ENCODE data around the gene ADAMTSL2. TPM values are rescaled to one million over a fixed set of nuclear protein-coding genes. Genes with fewer than 3 reads are reported as not detected.

The ADAMTSL2 gene
- total RNA-seq, 3 donors from 2014 or later: 0.08 to 0.14 TPM; not detected in 1

- DNase-seq: no peak
- Mint-ChIP-seq H3K27me3 (ENCODE audit: low read depth) (peaks cover 60% of the 10 kb centered on the region), H3K4me1 (ENCODE audit: low read depth) (peaks cover 13% of the 10 kb centered on the region), H3K9me3 (no peaks in the 10 kb centered on the region), H3K36me3 (ENCODE audit: insufficient read depth) (no peaks in the 10 kb centered on the region), H3K4me3 (no peak overlapping the region)
- ATAC-seq: no peak
These were observed 47.2 kb downstream of the ADAMTSL2 start for GRCh38 chr9:133581513-133582343.

GRCh38 chr9:133582501-133583045 is 48.1 kb downstream of the ADAMTSL2 start:
- ATAC-seq (no peak), DNase-seq (no peak)
- Mint-ChIP-seq H3K36me3 (ENCODE audit: insufficient read depth) (no peaks in the 10 kb centered on the region), H3K9me3 (no peaks in the 10 kb centered on the region), H3K4me1 (ENCODE audit: low read depth) (peaks cover 11% of the 10 kb centered on the region), H3K27me3 (ENCODE audit: low read depth) (peaks cover 56% of the 10 kb centered on the region), H3K4me3 (no peak overlapping the region)

- ATAC-seq: no peak
- Mint-ChIP-seq H3K36me3 (ENCODE audit: insufficient read depth) (no peaks in the 10 kb centered on the region), H3K27me3 (ENCODE audit: low read depth) (peaks cover 53% of the 10 kb centered on the region), H3K9me3 (no peaks in the 10 kb centered on the region), H3K4me3 (no peak overlapping the region), H3K4me1 (ENCODE audit: low read depth) (peaks cover 11% of the 10 kb centered on the region)
- no peak for DNase-seq
These were observed 48.6 kb downstream of the ADAMTSL2 start for GRCh38 chr9:133583111-133583510.

- ATAC-seq (no peak), DNase-seq (no peak)
- Mint-ChIP-seq H3K27me3 (ENCODE audit: low read depth) (peaks cover 49% of the 10 kb centered on the region), H3K4me1 (ENCODE audit: low read depth) (peaks cover 11% of the 10 kb centered on the region), H3K36me3 (ENCODE audit: insufficient read depth) (no peaks in the 10 kb centered on the region), H3K4me3 (no peak overlapping the region), H3K9me3 (no peaks in the 10 kb centered on the region)
These were observed 49.1 kb downstream of the ADAMTSL2 start for GRCh38 chr9:133583586-133583985.

GRCh38 chr9:133584167-133584558 is 49.7 kb downstream of the ADAMTSL2 start:
- H3K9me3 Mint-ChIP-seq: no peaks in the 10 kb centered on the region
- H3K27me3 Mint-ChIP-seq (ENCODE audit: low read depth): peaks cover 49% of the 10 kb centered on the region
- ATAC-seq (no peak), DNase-seq (no peak)
- no peak overlapping the region for H3K4me3 Mint-ChIP-seq
- no peaks in the 10 kb centered on the region for H3K36me3 Mint-ChIP-seq (ENCODE audit: insufficient read depth)
- peaks cover 11% of the 10 kb centered on the region for H3K4me1 Mint-ChIP-seq (ENCODE audit: low read depth)

GRCh38 chr9:133584559-133585476 is 50.3 kb downstream of the ADAMTSL2 start:
- peaks cover 45% of the 10 kb centered on the region for H3K27me3 Mint-ChIP-seq (ENCODE audit: low read depth)
- no peaks in the 10 kb centered on the region for H3K9me3 Mint-ChIP-seq
- H3K4me3 Mint-ChIP-seq: no peak overlapping the region
- no peak for ATAC-seq
- H3K4me1 Mint-ChIP-seq (ENCODE audit: low read depth): peaks cover 9% of the 10 kb centered on the region
- H3K36me3 Mint-ChIP-seq (ENCODE audit: insufficient read depth): no peaks in the 10 kb centered on the region
- no peak for DNase-seq

GRCh38 chr9:133585481-133586351 is 51.2 kb downstream of the ADAMTSL2 start:
- no peak for DNase-seq
- H3K9me3 Mint-ChIP-seq: no peaks in the 10 kb centered on the region
- no peaks in the 10 kb centered on the region for H3K36me3 Mint-ChIP-seq (ENCODE audit: insufficient read depth)
- peaks cover 9% of the 10 kb centered on the region for H3K4me1 Mint-ChIP-seq (ENCODE audit: low read depth)
- H3K4me3 Mint-ChIP-seq: no peak overlapping the region
- H3K27me3 Mint-ChIP-seq (ENCODE audit: low read depth): peaks cover 39% of the 10 kb centered on the region
- no peak for ATAC-seq

- Mint-ChIP-seq H3K9me3 (no peaks in the 10 kb centered on the region), H3K36me3 (ENCODE audit: insufficient read depth) (no peaks in the 10 kb centered on the region), H3K4me1 (ENCODE audit: low read depth) (peaks cover 9% of the 10 kb centered on the region), H3K4me3 (no peak overlapping the region), H3K27me3 (ENCODE audit: low read depth) (peaks cover 29% of the 10 kb centered on the region)
- ATAC-seq: no peak
- no peak for DNase-seq
These were observed 52.5 kb downstream of the ADAMTSL2 start for GRCh38 chr9:133587051-133587450.

- Mint-ChIP-seq H3K9me3 (no peaks in the 10 kb centered on the region), H3K4me3 (no peak overlapping the region), H3K36me3 (ENCODE audit: insufficient read depth) (no peaks in the 10 kb centered on the region), H3K27me3 (ENCODE audit: low read depth) (peaks cover 24% of the 10 kb centered on the region), H3K4me1 (ENCODE audit: low read depth) (peaks cover 9% of the 10 kb centered on the region)
- ATAC-seq: no peak
- no peak for DNase-seq
These were observed 53.0 kb downstream of the ADAMTSL2 start for GRCh38 chr9:133587466-133587865.

- peak; percentile 50 for DNase-seq
- ATAC-seq: no peak
- Mint-ChIP-seq H3K9me3 (no peaks in the 10 kb centered on the region), H3K4me1 (ENCODE audit: low read depth) (peaks cover 6% of the 10 kb centered on the region), H3K36me3 (ENCODE audit: insufficient read depth) (no peaks in the 10 kb centered on the region), H3K4me3 (no peak overlapping the region), H3K27me3 (ENCODE audit: low read depth) (peaks cover 18% of the 10 kb centered on the region)
These were observed 55.1 kb downstream of the ADAMTSL2 start for GRCh38 chr9:133589454-133590227.

GRCh38 chr9:133590231-133590855 is 55.8 kb downstream of the ADAMTSL2 start:
- H3K36me3 Mint-ChIP-seq (ENCODE audit: insufficient read depth): no peaks in the 10 kb centered on the region
- H3K27me3 Mint-ChIP-seq (ENCODE audit: low read depth): peaks cover 12% of the 10 kb centered on the region
- H3K9me3 Mint-ChIP-seq: no peaks in the 10 kb centered on the region
- peaks cover 3% of the 10 kb centered on the region for H3K4me1 Mint-ChIP-seq (ENCODE audit: low read depth)
- H3K4me3 Mint-ChIP-seq: no peak overlapping the region
- DNase-seq (no peak), ATAC-seq (no peak)

- DNase-seq (no peak), ATAC-seq (no peak)
- Mint-ChIP-seq H3K4me3 (no peak overlapping the region), H3K36me3 (ENCODE audit: insufficient read depth) (no peaks in the 10 kb centered on the region), H3K27me3 (ENCODE audit: low read depth) (peaks cover 6% of the 10 kb centered on the region), H3K9me3 (no peaks in the 10 kb centered on the region), H3K4me1 (ENCODE audit: low read depth) (no peaks in the 10 kb centered on the region)
These were observed 56.8 kb downstream of the ADAMTSL2 start for GRCh38 chr9:133591116-133591910.

Data from activated T-cell treated with anti-CD3 and anti-CD28 coated beads, Interleukin-2, amount 50 U/mL, for 4 hours (primary cell).